CD4-positive, alpha-beta T cell treated with Interferon gamma for 1 hour (primary cell): ENCODE measurements around the gene PIP5K1A.
"Not testable (repeated sequence)": the region's sequence is repeated elsewhere in the genome, so short reads cannot be mapped to it uniquely, and the experiment has no call there.

ENCODE experiments used
- DNase-seq: peaks from one replicate; pipeline ENCODE4 v3.0.0-alpha.2; 2020

Gene PIP5K1A, protein sequence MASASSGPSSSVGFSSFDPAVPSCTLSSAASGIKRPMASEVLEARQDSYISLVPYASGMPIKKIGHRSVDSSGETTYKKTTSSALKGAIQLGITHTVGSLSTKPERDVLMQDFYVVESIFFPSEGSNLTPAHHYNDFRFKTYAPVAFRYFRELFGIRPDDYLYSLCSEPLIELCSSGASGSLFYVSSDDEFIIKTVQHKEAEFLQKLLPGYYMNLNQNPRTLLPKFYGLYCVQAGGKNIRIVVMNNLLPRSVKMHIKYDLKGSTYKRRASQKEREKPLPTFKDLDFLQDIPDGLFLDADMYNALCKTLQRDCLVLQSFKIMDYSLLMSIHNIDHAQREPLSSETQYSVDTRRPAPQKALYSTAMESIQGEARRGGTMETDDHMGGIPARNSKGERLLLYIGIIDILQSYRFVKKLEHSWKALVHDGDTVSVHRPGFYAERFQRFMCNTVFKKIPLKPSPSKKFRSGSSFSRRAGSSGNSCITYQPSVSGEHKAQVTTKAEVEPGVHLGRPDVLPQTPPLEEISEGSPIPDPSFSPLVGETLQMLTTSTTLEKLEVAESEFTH

DNA sequence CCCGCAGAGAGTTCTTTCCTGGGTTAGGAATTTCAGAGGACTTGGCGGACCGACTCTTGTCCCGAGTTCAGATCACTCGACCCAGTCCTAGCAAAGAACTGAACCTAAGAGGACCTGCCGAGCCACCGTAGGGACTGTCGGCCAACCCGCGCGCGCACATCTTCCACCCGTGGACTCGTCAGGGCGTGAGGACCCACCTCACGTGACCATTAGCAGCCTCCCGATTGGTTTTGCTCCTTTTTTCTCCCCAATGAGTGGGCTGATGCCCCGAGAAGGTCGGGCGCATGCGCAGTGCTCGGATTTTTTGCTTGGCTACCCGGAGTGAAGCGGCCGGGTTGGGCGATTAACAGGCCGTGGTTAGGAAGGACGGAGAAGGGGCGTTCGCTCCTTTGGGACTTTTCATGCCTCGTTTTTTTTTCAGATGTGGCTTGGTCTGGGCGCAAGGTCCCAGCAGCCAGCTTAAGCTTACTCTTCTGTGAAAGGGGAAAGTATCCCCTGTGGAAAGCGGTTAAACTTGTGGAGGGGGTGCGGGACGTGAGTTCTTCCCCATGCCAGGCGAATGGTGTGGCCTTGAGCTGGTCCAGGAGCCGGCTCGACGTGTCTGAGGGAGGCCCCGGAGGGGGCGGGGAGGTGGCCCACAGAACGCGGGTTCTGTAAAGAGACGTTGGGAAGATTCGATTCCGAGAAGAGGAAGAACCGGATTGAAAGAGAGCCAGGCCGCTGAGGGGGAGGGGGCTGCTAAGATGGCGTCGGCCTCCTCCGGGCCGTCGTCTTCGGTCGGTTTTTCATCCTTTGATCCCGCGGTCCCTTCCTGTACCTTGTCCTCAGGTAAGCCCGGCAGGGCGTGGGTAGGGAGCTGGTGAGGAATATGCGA is at the start of gene PIP5K1A:
Gene PIP5K1A (plus strand): TSS at position 299 of the 874 bp plus-strand sequence. CDS start 445 bp downstream, at position 744.
- peak; percentile 99 for DNase-seq

GRCh38 chr1:151156515-151156819 is 41.9 kb upstream of the PIP5K1A start, which contains the start of gene TNFAIP8L2:
TNFAIP8L2 (plus strand) TSS chr1:151156649; CDS start chr1:151158698, 2,049 bp downstream.
- peak; percentile 70 for DNase-seq

DNA sequence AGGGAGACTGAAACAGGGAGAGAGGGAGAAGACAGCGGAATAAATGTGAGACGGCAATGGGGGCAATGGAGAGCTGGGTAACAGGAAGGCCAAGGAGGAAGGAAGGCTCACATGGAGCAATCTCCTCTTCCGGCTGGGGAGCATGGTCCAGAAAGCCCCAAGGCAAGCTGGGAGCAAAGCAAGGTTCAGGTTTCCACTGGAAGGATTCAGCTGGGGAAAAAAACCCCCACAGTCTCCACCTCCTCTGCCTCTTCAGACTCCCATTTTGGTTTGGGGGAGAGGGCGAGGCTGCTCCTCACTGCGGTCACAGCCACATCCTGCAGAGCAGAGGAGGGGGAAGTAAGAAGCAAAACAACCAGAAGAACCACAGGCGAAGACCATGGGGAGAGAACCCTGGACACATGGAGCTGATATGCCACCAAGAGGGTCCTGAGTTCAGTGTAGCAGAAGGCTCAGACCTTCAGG is 41.3 kb upstream of the PIP5K1A start:
- DNase-seq = peak; percentile 50

GRCh38 chr1:151158326-151158725 is 40.0 kb upstream of the PIP5K1A start:
- no peak for DNase-seq

DNA sequence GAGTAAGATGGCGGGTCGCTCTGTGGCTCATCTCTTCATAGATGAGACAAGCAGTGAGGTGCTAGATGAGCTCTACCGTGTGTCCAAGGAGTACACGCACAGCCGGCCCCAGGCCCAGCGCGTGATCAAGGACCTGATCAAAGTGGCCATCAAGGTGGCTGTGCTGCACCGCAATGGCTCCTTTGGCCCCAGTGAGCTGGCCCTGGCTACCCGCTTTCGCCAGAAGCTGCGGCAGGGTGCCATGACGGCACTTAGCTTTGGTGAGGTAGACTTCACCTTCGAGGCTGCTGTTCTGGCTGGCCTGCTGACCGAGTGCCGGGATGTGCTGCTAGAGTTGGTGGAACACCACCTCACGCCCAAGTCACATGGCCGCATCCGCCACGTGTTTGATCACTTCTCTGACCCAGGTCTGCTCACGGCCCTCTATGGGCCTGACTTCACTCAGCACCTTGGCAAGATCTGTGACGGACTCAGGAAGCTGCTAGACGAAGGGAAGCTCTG is 39.6 kb upstream of the PIP5K1A start:
- no peak for DNase-seq

DNA sequence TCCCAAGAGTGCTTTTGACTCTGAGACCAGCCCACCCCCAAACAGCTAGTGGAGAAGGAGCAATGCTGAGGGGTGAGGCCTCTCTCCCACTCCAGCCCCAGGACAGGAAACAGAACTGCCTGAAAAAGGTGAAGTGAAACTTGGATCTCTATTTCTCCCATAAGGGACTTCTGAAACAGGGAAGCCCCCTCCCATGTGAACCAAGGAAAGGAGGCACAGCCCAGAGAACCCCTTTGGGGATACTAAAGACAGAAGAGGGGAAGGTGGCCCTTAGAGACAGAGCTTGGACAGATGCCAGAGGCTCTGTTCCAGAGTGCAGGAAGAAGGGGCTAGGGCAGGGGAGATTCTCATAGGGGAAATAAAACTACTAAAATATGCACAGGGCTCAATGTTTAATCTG is 39.0 kb upstream of the PIP5K1A start:
- no peak for DNase-seq

- DNase-seq = no peak
Measured at GRCh38 chr1:151164732-151165280, 33.5 kb upstream of the PIP5K1A start.

GRCh38 chr1:151165281-151165737 is 33.0 kb upstream of the PIP5K1A start:
- no peak for DNase-seq

DNA sequence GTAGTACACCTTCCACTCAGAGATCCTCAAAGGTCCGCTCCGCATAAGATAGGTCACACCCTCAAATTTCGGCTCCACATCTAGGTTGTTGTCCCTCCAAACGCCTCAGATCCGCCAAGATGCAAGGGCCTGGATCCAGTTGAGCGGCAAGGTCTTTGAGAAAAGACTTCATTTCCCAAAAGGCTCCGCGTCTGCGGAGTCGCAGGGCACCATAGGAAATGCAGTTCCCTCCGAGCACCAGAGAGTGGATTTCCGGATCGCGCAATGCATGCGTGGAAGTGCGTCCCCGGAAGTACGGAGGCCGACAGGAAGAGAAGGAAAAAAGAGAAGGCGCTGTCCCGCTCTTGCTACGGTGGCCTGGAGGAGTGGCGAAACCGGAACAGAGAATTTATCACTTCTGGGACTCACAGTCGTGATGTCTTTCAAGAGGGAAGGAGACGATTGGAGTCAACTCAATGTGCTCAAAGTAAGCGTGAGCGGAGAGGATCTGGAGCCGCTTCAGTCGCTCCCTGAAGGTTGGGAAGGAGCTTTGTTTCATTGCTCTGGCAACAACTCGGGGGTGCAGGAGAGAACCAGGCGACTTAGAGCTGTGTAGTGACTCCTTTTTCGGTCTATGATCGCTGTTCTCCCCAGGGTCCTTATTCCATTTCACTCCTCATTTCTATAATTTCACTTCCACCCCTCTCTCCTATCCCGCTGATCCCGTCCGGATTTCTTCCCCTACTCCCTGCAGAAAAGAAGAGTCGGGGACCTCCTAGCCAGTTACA is 32.4 kb upstream of the PIP5K1A start, which contains the start of the genes LYSMD1 and SCNM1:
Gene LYSMD1 (minus strand): TSS at position 165 of the 767 bp plus-strand sequence. CDS start 644 bp downstream, outside the sequence.
Gene SCNM1 (plus strand): TSS at position 407 of the 767 bp plus-strand sequence. CDS start 9 bp downstream, at position 416.
- DNase-seq = peak; percentile 96

- no peak for DNase-seq
Measured at GRCh38 chr1:151166505-151166956, 31.8 kb upstream of the PIP5K1A start.

- no peak for DNase-seq
Measured at GRCh38 chr1:151167116-151167515, 31.2 kb upstream of the PIP5K1A start.

GRCh38 chr1:151171190-151171589 is 27.2 kb upstream of the PIP5K1A start:
- no peak for DNase-seq

DNA sequence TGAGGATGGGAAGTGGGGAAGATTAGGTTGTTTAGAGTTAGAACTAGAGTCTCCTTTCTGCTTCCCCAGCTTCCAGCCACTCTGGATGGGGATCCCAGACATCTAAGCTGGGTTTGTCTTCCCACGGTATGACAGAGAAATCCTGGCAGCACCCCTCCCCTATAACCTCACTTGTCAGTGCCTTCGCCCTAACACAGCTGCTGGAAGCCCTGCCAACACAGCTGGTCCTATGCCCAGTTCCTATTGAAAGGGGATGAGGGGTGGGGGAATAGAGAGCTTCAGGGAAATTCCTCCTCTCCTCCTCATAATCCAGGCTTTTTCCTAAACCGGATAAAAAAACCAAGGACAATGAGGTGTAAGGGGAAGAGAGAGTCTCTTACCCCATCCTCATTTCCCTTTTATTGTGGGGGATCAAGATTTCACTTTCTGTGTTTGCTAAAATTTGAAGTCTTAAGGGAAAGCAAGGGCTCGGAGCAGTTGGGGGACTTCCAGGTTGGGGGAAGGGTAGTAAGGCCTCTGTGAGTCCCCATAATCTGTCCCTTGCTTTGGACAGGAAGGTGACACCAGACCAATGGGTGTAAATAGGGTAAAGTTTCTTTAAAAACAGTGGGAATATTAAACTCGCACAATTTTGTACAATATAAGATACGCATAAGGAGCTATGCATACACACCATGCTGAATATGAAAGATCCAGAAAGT is 23.2 kb upstream of the PIP5K1A start:
- no peak for DNase-seq

GRCh38 chr1:151175863-151176262 is 22.5 kb upstream of the PIP5K1A start, which contains the start of gene TMOD4:
TMOD4 (minus strand) TSS chr1:151175981; CDS start chr1:151174875, 1,106 bp downstream.
- no peak for DNase-seq

DNA sequence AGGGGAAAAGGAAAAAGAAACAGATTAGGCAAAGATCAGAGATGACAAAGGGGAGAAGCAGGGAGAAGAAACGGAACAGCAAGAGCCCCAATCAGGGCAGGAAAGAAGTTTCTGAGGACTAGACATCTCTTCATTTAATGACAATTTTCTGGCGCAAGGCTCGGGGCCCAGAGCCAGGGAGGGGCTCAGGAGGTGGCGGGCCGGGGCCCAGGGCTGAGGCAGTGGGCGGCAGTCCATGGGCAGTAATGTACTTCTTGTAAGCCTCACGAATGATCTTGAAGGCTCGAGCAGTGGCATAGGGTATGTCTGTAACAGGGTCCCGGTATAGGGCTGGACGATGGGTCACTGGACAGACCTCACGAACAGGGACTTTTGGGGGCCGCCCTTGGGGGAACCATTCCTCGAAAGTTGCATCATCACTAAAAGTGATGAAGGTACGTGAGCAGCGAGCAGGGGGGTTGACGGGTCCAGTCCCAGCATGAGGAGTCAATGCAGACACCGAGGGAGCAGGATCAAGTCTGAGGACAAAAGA is 21.8 kb upstream of the PIP5K1A start:
- DNase-seq = no peak

- DNase-seq = no peak
Measured at GRCh38 chr1:151184211-151184610, 14.1 kb upstream of the PIP5K1A start.

DNA sequence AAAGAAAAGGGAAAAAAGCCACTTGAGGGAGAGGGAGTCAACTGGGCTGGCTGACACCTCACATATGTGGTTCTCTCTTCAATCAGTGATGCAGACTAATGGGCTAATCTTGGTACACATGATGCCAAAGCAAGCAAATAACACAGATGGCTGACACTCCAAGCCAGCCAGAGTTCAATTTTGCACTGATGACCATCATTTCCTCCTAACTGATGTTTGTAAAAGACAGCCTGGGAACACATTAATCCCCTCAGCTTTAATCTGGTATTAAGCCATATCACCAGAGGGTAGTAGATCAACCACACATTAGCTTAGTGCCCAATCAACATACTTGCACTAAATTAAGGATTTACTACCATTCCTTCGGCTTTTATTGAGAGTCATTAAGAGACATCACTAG is 11.1 kb upstream of the PIP5K1A start:
- DNase-seq = no peak

GRCh38 chr1:151188667-151189066 is 9.7 kb upstream of the PIP5K1A start:
- DNase-seq = not testable (repeated sequence)

GRCh38 chr1:151189637-151190445 is 8.5 kb upstream of the PIP5K1A start, which contains the start of gene VPS72:
VPS72 (minus strand) TSS chr1:151190197; CDS start chr1:151190121, 76 bp downstream.
- DNase-seq = peak; percentile 83
